GM12892 (cell line): ENCODE data around the gene KNDC1.

ENCODE experiments used
- DNase-seq: peaks from one replicate; pipeline ENCODE4 v3.0.0; 2011; ENCODE audit not compliant: insufficient read length
- FAIRE-seq: peaks from 2 replicates; lab custom pipeline; 2011; peaks lifted over from hg19 to GRCh38; lab: Jason Lieb, UNC
- POLR2A ChIP-seq: IDR thresholded peaks from 2 replicates; pipeline ENCODE4 v1.6.1; 2011; ENCODE audit warnings: low read depth, low read length, control low read depth
- POLR2AphosphoS5 ChIP-seq: IDR thresholded peaks from 2 replicates; pipeline ENCODE4 v1.6.1; 2011; ENCODE audit warnings: low read depth, low read length, control low read depth
- TAF1 ChIP-seq: IDR thresholded peaks from 2 replicates; pipeline ENCODE4 v1.6.1; 2011; ENCODE audit warnings: low read depth, mild to moderate bottlenecking, control low read depth, low read length, borderline replicate concordance

Gene KNDC1

GRCh38 chr10:133186416-133187090 is 26.5 kb downstream of the KNDC1 start:
- TF ChIP-seq POLR2AphosphoS5 (no peak), TAF1 (no peak), POLR2A (no peak)
- FAIRE-seq (no peak), DNase-seq (no peak)

GRCh38 chr10:133187091-133187905 is 27.3 kb downstream of the KNDC1 start:
- no peak for FAIRE-seq
- DNase-seq: no peak
- TF ChIP-seq POLR2AphosphoS5 (no peak), POLR2A (no peak), TAF1 (no peak)

GRCh38 chr10:133187906-133188681 is 28.1 kb downstream of the KNDC1 start:
- DNase-seq: no peak
- FAIRE-seq: no peak
- TF ChIP-seq POLR2AphosphoS5 (no peak), POLR2A (no peak), TAF1 (no peak)

GRCh38 chr10:133189256-133189655 is 29.2 kb downstream of the KNDC1 start:
- FAIRE-seq: no peak
- TF ChIP-seq TAF1: no peak
- no peak for TF ChIP-seq POLR2AphosphoS5
- no peak for DNase-seq

- DNase-seq (no peak), FAIRE-seq (no peak)
- TF ChIP-seq POLR2A (no peak), TAF1 (no peak), POLR2AphosphoS5 (no peak)
Measured at GRCh38 chr10:133189726-133190125, 29.7 kb downstream of the KNDC1 start.

- DNase-seq (no peak), FAIRE-seq (no peak)
- no peak for TF ChIP-seq POLR2A
Measured at GRCh38 chr10:133190225-133190624, 30.2 kb downstream of the KNDC1 start.

- DNase-seq (no peak), FAIRE-seq (no peak)
- TF ChIP-seq POLR2AphosphoS5: no peak
- no peak for TF ChIP-seq TAF1
- no peak for TF ChIP-seq POLR2A
Measured at GRCh38 chr10:133191651-133192050, 31.6 kb downstream of the KNDC1 start.

GRCh38 chr10:133194151-133194550 is 34.1 kb downstream of the KNDC1 start:
- TF ChIP-seq TAF1: no peak
- no peak for TF ChIP-seq POLR2A
- TF ChIP-seq POLR2AphosphoS5: no peak
- FAIRE-seq (no peak), DNase-seq (no peak)

GRCh38 chr10:133195096-133195495 is 35.1 kb downstream of the KNDC1 start:
- TF ChIP-seq POLR2AphosphoS5 (no peak), TAF1 (no peak), POLR2A (no peak)
- DNase-seq (no peak), FAIRE-seq (no peak)

GRCh38 chr10:133195611-133196010 is 35.6 kb downstream of the KNDC1 start:
- TF ChIP-seq POLR2A: no peak
- no peak for TF ChIP-seq TAF1
- TF ChIP-seq POLR2AphosphoS5: no peak
- DNase-seq (no peak), FAIRE-seq (no peak)

GRCh38 chr10:133196221-133196915 is 36.3 kb downstream of the KNDC1 start:
- TF ChIP-seq POLR2A: no peak
- no peak for TF ChIP-seq POLR2AphosphoS5
- TF ChIP-seq TAF1: no peak
- DNase-seq (no peak), FAIRE-seq (no peak)
